Activated CD4-positive, alpha-beta memory T cell treated with anti-CD3 and anti-CD28 coated beads, Interleukin-2, amount 10 ng/mL, durations not matched to agents 7 days and 5 days (primary cell): ENCODE results near the gene ACP2. TPM values are rescaled to one million over a fixed set of nuclear protein-coding genes. Genes with fewer than 3 reads are reported as not detected.

Experiments used
- total RNA-seq, 2 experiments: library from RNA; stranded (reverse); gene quantifications; one replicate each; pipeline ENCODE4 v1.2.3, GENCODE V29; 2021

ACP2 gene
- total RNA-seq, 2 experiments from 2014 or later: 26.6 to 27.1 TPM

Other genes starting within 250 kb of the ACP2 start
- 10 to 100 TPM; 82.0 to 85.7 TPM for gene ARFGAP2, start 71.9 kb downstream of the ACP2 start, total RNA-seq
- gene PACSIN3, start 62.4 kb downstream of the ACP2 start, total RNA-seq: 1 to 10 TPM in 1 of 2 experiments, under 1 TPM in 1; 0.91 to 1.2 TPM
- 100 to 1,000 TPM; 159 to 163 TPM for gene DDB2, start 33.8 kb downstream of the ACP2 start, total RNA-seq
- gene NR1H3, start 9.2 kb upstream of the ACP2 start, total RNA-seq: 10 to 100 TPM; 10.5 to 13.9 TPM
- gene MADD, start 21.3 kb upstream of the ACP2 start, total RNA-seq: 100 to 1,000 TPM in 1 of 2 experiments, 10 to 100 TPM in 1; 99.4 to 107 TPM
- gene MYBPC3, start 103.9 kb upstream of the ACP2 start, total RNA-seq: not detected
- gene SPI1, start 129.7 kb upstream of the ACP2 start, total RNA-seq: not detected
- gene SLC39A13, start 159.8 kb upstream of the ACP2 start, total RNA-seq: 10 to 100 TPM; 23.6 to 24.2 TPM
- gene PSMC3, start 177.6 kb upstream of the ACP2 start, total RNA-seq: 100 to 1,000 TPM; 111 to 112 TPM
- gene RAPSN, start 200.3 kb upstream of the ACP2 start, total RNA-seq: under 1 TPM; 0.30 to 0.65 TPM